Adipocyte (in vitro differentiated cells): ENCODE measurements around the gene ZBTB16.

Experiments
- DNase-seq: peaks from one replicate; pipeline ENCODE4 v3.0.0-alpha.2; 2015; ENCODE audit warnings: low read depth
- H3K27me3 ChIP-seq: replicated peaks from 2 replicates; pipeline ENCODE4 v1.7.0; 2013; ENCODE audit warnings: mild to moderate bottlenecking, low read length, moderate library complexity; ENCODE audit not compliant: control insufficient read depth, insufficient read depth
- H3K36me3 ChIP-seq: 2 replicates; pipeline ENCODE4 v1.7.0; 2013; ENCODE audit warnings: low read length, mild to moderate bottlenecking, moderate library complexity; ENCODE audit not compliant: control insufficient read depth, insufficient read depth, severe bottlenecking
- H3K4me1 ChIP-seq: 2 replicates; pipeline ENCODE4 v1.7.0; 2013; ENCODE audit warnings: mild to moderate bottlenecking, low read length, moderate library complexity; ENCODE audit not compliant: control insufficient read depth, insufficient read depth
- H3K4me3 ChIP-seq: 2 replicates; pipeline ENCODE4 v1.7.0; 2013; ENCODE audit warnings: mild to moderate bottlenecking, low read length, moderate library complexity
- H3K9ac ChIP-seq: 2 replicates; pipeline ENCODE4 v1.7.0; 2013; ENCODE audit warnings: mild to moderate bottlenecking, low read length, moderate library complexity
- H3K9me3 ChIP-seq: 2 replicates; pipeline ENCODE4 v1.7.0; 2013; ENCODE audit warnings: mild to moderate bottlenecking, low read length, moderate library complexity; ENCODE audit not compliant: control insufficient read depth

Gene ZBTB16

DNA sequence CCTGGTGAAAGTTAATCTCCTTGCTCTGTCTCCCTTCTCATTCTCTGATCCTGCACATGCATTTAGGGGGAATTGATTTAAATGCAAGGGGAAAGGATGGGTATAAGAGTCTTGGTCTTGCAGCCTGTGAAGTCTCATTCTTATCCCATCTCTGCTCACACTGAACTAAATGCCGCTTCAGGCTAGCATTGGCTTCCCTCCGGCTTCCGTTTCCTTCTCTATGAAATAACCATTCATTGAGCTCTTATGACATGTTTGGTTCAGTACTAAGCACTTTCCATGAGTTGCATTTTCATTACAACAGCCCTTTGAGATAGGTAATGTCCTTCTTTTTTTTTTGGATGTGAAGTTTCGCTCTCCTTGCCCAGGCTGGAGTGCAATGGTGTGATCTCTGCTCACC is 5.6 kb downstream of the ZBTB16 start:
- H3K9me3 ChIP-seq, result no peaks in the 10 kb centered on the region
- H3K9ac ChIP-seq, result peak overlapping the region; percentile 66
- H3K36me3 ChIP-seq, result peaks cover 67% of the 10 kb centered on the region
- H3K27me3 ChIP-seq, result no peaks in the 10 kb centered on the region
- H3K4me3 ChIP-seq, result peak overlapping the region; percentile 94
- H3K4me1 ChIP-seq, result peaks cover 59% of the 10 kb centered on the region
- DNase-seq, result no peak

DNA sequence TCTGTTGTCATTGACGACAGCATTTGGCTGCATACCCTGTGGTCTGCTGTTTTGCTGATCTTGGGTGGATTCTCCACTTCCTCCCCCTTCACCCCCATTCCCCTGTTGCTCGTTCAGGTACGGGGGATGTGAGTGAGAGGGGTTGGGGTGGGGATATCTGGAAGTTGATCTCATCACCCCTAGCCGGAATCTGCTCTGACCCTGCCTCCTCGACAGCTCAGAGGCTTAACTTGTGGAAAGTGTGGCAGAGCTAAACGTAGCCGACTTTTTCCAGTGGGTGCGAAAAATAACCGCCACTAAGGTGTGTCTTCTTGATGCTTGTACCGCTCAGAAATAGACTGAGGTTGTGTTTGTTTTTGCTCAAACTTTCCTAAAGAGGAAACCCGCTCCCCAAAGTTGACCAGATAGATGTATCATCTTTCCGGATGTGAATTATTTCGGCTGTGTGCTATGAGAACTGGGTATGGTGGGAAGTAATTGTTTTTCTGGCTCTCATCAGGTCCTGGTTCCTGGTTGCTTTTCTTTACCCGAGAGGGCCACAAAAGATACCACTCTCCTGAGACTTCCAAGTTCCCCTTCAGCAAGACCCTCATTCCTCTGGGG is 6.6 kb downstream of the ZBTB16 start:
- no peak for DNase-seq
- Histone ChIP-seq H3K9ac (no peak overlapping the region), H3K27me3 (no peaks in the 10 kb centered on the region), H3K4me1 (peaks cover 68% of the 10 kb centered on the region), H3K36me3 (peaks cover 77% of the 10 kb centered on the region), H3K4me3 (peak overlapping the region; percentile 94), H3K9me3 (no peaks in the 10 kb centered on the region)

DNA sequence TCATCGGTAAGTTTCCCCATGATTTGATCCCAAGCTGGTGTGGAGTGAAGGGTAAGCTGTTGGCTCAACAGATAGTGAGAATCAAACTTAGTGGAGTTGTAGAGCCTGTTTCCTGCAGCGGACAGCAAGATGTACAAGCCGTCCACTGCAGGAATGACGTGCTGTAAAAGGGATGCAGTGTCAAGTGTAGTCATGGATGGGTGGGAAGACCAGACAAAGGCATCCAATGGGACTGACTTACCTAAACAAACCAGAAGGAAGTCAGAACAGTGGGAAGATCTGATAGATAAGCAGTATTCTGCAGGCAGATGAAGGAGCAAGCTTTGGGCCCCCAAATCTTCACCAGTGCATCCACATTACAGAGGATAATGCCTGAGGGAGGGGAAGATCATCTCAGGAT is 8.8 kb downstream of the ZBTB16 start:
- H3K9ac ChIP-seq, result peak overlapping the region; percentile 29
- no peak for DNase-seq
- peaks cover 74% of the 10 kb centered on the region for H3K4me1 ChIP-seq
- H3K4me3 ChIP-seq, result peak overlapping the region; percentile 32
- H3K9me3 ChIP-seq, result no peaks in the 10 kb centered on the region
- H3K27me3 ChIP-seq, result no peaks in the 10 kb centered on the region
- peaks cover 89% of the 10 kb centered on the region for H3K36me3 ChIP-seq

DNA sequence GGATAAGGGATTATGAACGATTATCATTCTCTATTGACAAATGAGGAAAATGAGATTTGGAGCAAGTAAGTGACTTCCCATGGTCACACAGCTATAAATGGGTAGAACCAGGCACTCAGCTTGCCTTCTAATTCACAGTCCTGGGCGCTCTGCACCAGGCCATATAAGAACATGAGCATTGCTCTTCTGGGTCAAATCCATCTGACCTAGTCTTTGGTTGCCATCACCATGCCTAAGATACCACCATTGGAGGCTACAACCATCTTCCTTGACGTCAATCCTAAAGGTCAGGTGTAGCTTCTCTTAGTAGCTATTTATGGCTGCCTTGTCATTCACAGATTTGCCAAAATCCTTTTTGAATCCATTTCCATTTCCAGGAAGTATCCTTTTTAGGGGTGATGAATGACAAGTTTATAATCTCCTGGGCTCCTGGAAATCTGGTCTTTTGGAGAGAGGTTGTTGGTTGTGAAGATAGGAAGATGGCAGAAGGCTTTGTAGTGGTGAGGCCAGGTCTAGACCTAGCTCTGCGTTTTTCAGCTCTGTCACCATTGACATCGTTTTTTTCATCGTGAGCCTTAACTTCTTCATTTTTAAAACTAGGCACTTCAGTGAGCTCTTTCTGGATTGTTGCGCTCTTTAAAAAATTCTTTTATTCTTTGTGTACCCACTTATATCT is 11.1 kb downstream of the ZBTB16 start:
- Histone ChIP-seq H3K4me1 (peaks cover 72% of the 10 kb centered on the region), H3K4me3 (peak overlapping the region; percentile 67), H3K9ac (peak overlapping the region; percentile 84), H3K27me3 (no peaks in the 10 kb centered on the region), H3K9me3 (no peaks in the 10 kb centered on the region), H3K36me3 (peaks cover 86% of the 10 kb centered on the region)
- DNase-seq, result no peak

DNA sequence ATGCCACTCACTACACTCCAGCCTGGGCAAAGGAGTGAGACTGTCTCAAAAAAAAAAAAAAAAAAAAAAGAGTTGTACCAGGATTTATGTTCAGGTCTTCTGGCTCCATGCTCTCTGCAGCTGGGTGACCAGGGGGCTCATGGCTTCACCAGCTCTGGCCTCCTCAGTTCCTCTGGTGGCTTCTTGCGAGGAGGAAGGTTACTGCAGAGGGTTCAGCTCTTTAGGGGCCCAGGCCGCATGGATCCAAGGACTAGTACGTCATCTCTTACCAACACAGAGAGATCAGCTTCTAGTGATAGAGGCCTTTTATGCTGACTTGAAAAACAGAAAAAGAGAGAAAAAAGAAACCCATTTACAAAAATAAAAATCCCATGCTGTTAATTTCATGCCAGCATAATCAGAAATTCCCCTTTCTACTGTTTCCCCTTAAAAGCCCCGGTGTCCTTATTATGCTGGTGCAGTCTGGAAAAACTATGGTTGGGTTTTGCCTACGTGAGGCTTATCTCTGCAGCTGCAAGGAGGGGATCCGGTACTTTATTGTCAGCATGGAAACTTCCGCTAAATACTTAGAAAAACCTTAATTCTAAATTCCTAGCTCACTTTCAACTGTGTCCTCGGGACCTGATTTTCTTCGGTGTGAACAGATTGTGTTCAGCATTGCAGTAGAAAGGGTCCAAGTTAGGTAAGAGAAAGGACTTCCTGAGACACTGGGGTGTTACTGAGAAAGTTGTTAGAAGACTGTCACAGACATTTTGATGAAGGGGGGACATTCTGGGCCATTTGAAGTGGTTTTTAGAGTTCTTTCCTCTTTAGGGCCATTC is 13.7 kb downstream of the ZBTB16 start:
- no peaks in the 10 kb centered on the region for H3K9me3 ChIP-seq
- peaks cover 79% of the 10 kb centered on the region for H3K36me3 ChIP-seq
- peak overlapping the region; percentile 24 for H3K9ac ChIP-seq
- no peaks in the 10 kb centered on the region for H3K27me3 ChIP-seq
- no peak for DNase-seq
- no peak overlapping the region for H3K4me3 ChIP-seq
- H3K4me1 ChIP-seq, result peaks cover 78% of the 10 kb centered on the region

DNA sequence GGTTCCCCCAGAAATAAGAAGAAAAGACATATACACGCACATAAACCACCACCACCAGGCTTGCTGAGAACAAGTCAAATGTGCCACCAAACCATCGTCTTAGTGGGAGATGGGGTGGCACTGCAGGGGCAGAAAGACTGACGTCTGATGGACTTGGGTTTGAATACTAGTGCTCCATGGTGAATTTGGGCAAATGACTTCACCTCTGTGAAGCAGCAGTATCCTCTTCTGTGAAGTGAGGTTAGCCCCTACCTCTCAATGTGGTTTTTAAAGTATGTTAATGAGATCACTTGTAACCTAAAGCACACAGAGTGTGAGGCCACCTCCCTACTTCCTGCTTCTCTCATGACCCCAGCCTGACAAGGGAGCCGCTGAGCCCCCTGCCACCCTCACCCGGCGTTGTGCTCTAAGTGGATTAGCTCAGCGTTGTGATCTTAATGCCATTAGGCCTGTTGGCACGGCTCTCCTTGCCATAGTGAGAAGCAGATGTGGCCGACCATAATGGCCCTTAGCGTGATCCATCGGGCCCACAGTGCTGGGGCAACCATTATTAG is 14.4 kb downstream of the ZBTB16 start:
- H3K4me3 ChIP-seq, result peak overlapping the region; percentile 22
- no peaks in the 10 kb centered on the region for H3K9me3 ChIP-seq
- H3K36me3 ChIP-seq, result peaks cover 75% of the 10 kb centered on the region
- H3K27me3 ChIP-seq, result no peaks in the 10 kb centered on the region
- H3K9ac ChIP-seq, result peak overlapping the region; percentile 24
- H3K4me1 ChIP-seq, result peaks cover 85% of the 10 kb centered on the region
- DNase-seq, result no peak

DNA sequence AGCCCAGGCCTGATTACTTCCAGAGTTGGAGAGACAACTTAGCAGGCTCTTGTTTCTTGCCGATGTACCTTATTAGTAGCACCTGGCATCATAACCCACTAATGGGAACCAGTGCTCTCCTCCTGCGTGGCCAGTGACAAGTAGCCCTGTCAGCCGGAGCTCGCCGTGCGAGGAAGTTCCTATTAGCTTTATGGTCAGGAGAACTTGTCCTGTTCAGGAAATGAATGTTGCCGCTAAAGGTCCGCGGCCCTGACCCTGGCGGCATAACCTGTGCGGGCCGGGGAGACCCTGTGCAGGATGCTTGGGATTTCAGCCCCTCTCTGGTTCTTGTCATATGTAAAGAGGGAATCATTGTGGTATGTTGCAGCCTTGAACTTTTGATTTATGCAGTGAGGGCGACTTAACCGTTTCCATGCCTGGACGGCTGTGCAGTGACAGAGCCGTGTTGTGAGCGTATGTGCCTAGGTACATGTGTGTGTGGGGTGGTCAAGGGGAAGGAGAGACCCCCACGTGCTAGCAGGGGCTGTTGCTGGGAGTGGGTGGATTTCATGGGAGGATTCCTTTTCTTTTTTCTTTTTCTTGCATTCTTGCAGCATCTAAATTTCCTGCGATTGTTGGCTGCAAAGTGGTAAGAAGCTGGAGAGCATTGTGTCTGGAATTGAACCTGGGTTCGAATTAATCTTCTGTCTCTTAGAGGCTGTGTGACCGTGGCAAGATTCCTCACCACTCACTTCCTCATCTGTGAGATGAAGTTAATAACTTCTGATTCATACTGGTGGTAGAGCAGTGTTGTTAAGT is 15.2 kb downstream of the ZBTB16 start:
- Histone ChIP-seq H3K4me1 (peaks cover 90% of the 10 kb centered on the region), H3K4me3 (peak overlapping the region; percentile 22), H3K36me3 (peaks cover 67% of the 10 kb centered on the region), H3K9ac (peak overlapping the region; percentile 82), H3K9me3 (no peaks in the 10 kb centered on the region), H3K27me3 (no peaks in the 10 kb centered on the region)
- DNase-seq, result no peak

DNA sequence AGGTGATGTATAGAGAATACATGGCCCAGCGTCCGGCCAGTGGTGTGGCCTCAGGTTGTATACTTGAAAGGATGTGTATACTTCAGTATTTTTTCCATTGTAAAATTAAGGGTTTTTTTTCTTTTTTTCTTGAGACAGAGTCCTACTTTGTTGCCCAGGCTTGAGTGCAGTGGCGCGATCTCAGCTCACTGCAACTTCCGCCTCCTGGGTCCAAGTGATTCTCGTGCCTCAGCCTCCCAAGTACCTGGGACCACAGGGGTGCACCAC is 15.8 kb downstream of the ZBTB16 start:
- peak overlapping the region; percentile 82 for H3K9ac ChIP-seq
- no peak for DNase-seq
- no peaks in the 10 kb centered on the region for H3K9me3 ChIP-seq
- no peak overlapping the region for H3K4me3 ChIP-seq
- H3K4me1 ChIP-seq, result peaks cover 95% of the 10 kb centered on the region
- H3K27me3 ChIP-seq, result no peaks in the 10 kb centered on the region
- H3K36me3 ChIP-seq, result peaks cover 65% of the 10 kb centered on the region

DNA sequence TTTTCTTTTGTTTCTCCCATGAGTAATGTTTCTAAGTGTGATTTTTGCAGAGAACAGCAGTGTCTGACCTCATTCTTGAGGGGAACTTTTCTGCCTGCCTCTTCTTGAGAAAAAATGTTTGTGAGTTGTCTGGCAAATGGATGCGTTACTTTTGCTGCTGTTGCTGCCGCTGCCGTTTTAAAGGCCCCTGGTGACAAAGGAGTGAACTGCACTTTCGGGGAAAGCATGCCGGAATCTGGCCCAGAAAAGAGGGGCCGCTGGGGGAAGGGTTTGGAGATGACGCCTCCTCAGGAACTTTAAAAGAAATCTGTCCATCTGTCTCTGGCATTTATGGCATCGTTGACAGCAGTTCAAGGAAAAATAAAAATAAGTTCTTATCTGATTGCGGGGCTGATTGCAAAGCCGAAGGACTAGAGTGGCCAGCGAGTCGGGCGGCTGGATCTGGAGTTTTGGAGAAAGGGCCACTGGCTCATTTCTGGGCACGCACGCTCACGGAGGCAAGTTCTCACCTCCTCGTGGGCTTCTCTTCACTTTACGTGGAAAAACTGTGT is 16.5 kb downstream of the ZBTB16 start:
- peak overlapping the region; percentile 82 for H3K9ac ChIP-seq
- peak; percentile 68 for DNase-seq
- H3K4me1 ChIP-seq, result peaks cover 95% of the 10 kb centered on the region
- H3K9me3 ChIP-seq, result no peaks in the 10 kb centered on the region
- no peaks in the 10 kb centered on the region for H3K27me3 ChIP-seq
- H3K36me3 ChIP-seq, result peaks cover 58% of the 10 kb centered on the region
- H3K4me3 ChIP-seq, result peak overlapping the region; percentile 66

DNA sequence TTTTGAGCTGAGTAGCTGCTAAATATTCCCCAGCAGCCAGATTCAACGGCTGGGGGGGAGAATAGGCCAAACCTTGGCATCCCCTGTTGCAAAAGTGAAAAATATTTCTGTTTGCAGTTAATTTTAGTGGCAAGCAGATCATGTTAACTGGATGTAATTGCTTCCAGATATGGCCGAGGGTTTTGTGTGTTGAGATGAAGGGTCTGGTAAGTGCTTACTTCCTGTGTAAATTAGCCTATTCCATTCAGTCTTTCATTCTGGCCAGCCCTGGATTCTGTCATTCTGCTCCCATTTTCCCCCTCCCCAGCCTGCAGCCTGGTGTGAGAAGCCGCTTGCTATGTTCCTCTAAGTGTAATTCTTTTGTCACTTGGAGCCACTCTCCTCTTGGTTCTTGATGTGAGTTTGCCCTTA is 17.4 kb downstream of the ZBTB16 start:
- Histone ChIP-seq H3K9ac (peak overlapping the region; percentile 79), H3K4me1 (peaks cover 95% of the 10 kb centered on the region), H3K27me3 (no peaks in the 10 kb centered on the region), H3K9me3 (no peaks in the 10 kb centered on the region), H3K36me3 (peaks cover 50% of the 10 kb centered on the region), H3K4me3 (peak overlapping the region; percentile 45)
- no peak for DNase-seq
